ENCODE data around the gene STING1. TPM values are rescaled to one million over a fixed set of nuclear protein-coding genes. Genes with fewer than 3 reads are reported as not detected.
A peak's percentile ranks its signal among the peaks of the same experiment; 100 is the strongest.

Gene STING1
- total and polyA plus RNA-seq, 2 of the 13 experiments (the other 11 are each of a cell fraction or from before 2014, with no cell fraction given): 1.3 to 4.4 TPM

GRCh38 chr5:139492700-139493192 is 10.2 kb upstream of the STING1 start:
- no peaks in the 10 kb centered on the region for H3K36me3 ChIP-seq (replicated peaks in 1 of 2; ENCODE audit: control insufficient read depth in 1 of 2, insufficient read depth in 2 of 2, low read length in 2 of 2)
- H3K27me3 ChIP-seq (ENCODE audit: control insufficient read depth in 1 of 2, insufficient read depth in 2 of 2, low read length in 2 of 2): no peaks in the 10 kb centered on the region
- DNase-seq (ENCODE audit: low spot score) (no peak), ATAC-seq (no peak), FAIRE-seq (no peak)
- no peaks in the 10 kb centered on the region for H4K20me1 ChIP-seq (ENCODE audit: insufficient read depth, low read length)
- H3K4me2 ChIP-seq (ENCODE audit: low read depth, low read length): 0 out of 2 replicates have a peak overlapping the region, but pooled peaks have one; percentile 0
- H3K9me3 ChIP-seq (ENCODE audit: low read length): no peaks in the 10 kb centered on the region
- in situ Hi-C loops (cut with HindIII; ENCODE audit: extremely low pct_ligation_motif_present, low pct_unique_long_range_greater_than_20kb) (no loop called here), intact Hi-C loops (cut with micrococcal nuclease; ENCODE audit: unreplicated experiment) (no loop called here)
- H3K4me3 ChIP-seq (replicated peaks in 1 of 3; ENCODE audit: insufficient read depth in 1 of 3, low read depth in 2 of 3, low read length in 3 of 3): no peak overlapping the region
- TF ChIP-seq RFXAP (CRISPR knock-in tag; IDR thresholded peaks at IDR 0.05; ENCODE audit: borderline replicate concordance): no peak
- no peak for TF ChIP-seq XRCC5 (optimal IDR thresholded peaks at IDR 0.05; ENCODE audit: low read length)
- TF ChIP-seq MIER2 (CRISPR knock-in tag; IDR thresholded peaks at IDR 0.05): no peak
- peak; percentile 57; the same call in 1 of the 2 replicates for TF ChIP-seq ZNF652 (CRISPR knock-in tag; IDR thresholded peaks at IDR 0.05; ENCODE audit: borderline replicate concordance, low read depth)
- TF ChIP-seq JUNB (CRISPR knock-in tag; IDR thresholded peaks at IDR 0.05; ENCODE audit: borderline replicate concordance): no peak
- no peak for TF ChIP-seq MAZ (IDR thresholded peaks at IDR 0.05; ENCODE audit: borderline replicate concordance, low read depth, low read length)
- no peak for TF ChIP-seq MAZ (CRISPR knock-in tag; IDR thresholded peaks at IDR 0.05; ENCODE audit: low read depth)
- TF ChIP-seq TEAD3 (CRISPR knock-in tag; optimal IDR thresholded peaks at IDR 0.05; ENCODE audit: borderline replicate concordance): peak; percentile 27
- no peaks in the 10 kb centered on the region for H3K79me2 ChIP-seq (ENCODE audit: insufficient read depth, low read length)
- no TSS peak for BruUV-seq (replicated peaks)
- no peak overlapping the region for H3K27ac ChIP-seq (ENCODE audit: extremely low read length, insufficient read depth, low read length)
- 0 out of 2 replicates have a peak, but pooled peaks cover 10% of the 10 kb centered on the region for H3K4me1 ChIP-seq (ENCODE audit: insufficient read depth, low read length)
- 31% methylated on average over 6 of the region's 6 CpGs for WGBS (ENCODE audit: low lambda C conversion rate)
- no peak overlapping the region for H2AFZ ChIP-seq (ENCODE audit: low read length)
- ChIA-PET POLR2A (no interaction called here), CTCF (ENCODE audit: low intra/inter-chr PET ratio, low total read pairs) (no interaction called here)
- no peak overlapping the region for H3K9ac ChIP-seq (ENCODE audit: insufficient read depth, low read depth, low read length)

- FAIRE-seq: no peak
- no peak for TF ChIP-seq PRDM15 (CRISPR knock-in tag; IDR thresholded peaks at IDR 0.05)
- TF ChIP-seq USF2 (IDR thresholded peaks at IDR 0.05; ENCODE audit: low read depth, low read length): no peak
- no peak for TF ChIP-seq USF2 (CRISPR knock-in tag; IDR thresholded peaks at IDR 0.05; ENCODE audit: borderline replicate concordance)
Measured at GRCh38 chr5:139488260-139488659, 5.7 kb upstream of the STING1 start.

More at GRCh38 chr5:139488260-139488659, 5.7 kb upstream of the STING1 start:
- H3K4me1 ChIP-seq (ENCODE audit: insufficient read depth, low read length): 0 out of 2 replicates have a peak, but pooled peaks cover 17% of the 10 kb centered on the region
- no peak overlapping the region for H3K4me3 ChIP-seq (replicated peaks in 1 of 3; ENCODE audit: insufficient read depth in 1 of 3, low read depth in 2 of 3, low read length in 3 of 3)
- H3K79me2 ChIP-seq (ENCODE audit: insufficient read depth, low read length): no peaks in the 10 kb centered on the region
- no peaks in the 10 kb centered on the region for H3K9me3 ChIP-seq (ENCODE audit: low read length)
- POLR2A ChIA-PET: no interaction called here
- DNase-seq (ENCODE audit: low spot score): no peak
- in situ Hi-C loops (cut with HindIII; ENCODE audit: extremely low pct_ligation_motif_present, low pct_unique_long_range_greater_than_20kb) (no loop called here), intact Hi-C loops (cut with micrococcal nuclease; ENCODE audit: unreplicated experiment) (no loop called here)
- no peak overlapping the region for H2AFZ ChIP-seq (ENCODE audit: low read length)
- ATAC-seq: no peak; the same call in 2 of the 3 replicates
- 0 out of 2 replicates have a peak overlapping the region, but pooled peaks have one; percentile 12 for H3K4me2 ChIP-seq (ENCODE audit: low read depth, low read length)
- no peaks in the 10 kb centered on the region for H3K36me3 ChIP-seq (replicated peaks in 1 of 2; ENCODE audit: control insufficient read depth in 1 of 2, insufficient read depth in 2 of 2, low read length in 2 of 2)
- peaks cover 0 to 3% of the 10 kb centered on the region in 2 experiments; a peak in 2 of 5 replicates for H3K27me3 ChIP-seq (ENCODE audit: control insufficient read depth in 1 of 2, insufficient read depth in 2 of 2, low read length in 2 of 2)
- no TSS peak for BruUV-seq (replicated peaks)
- H4K20me1 ChIP-seq (ENCODE audit: insufficient read depth, low read length): no peaks in the 10 kb centered on the region
- no peak overlapping the region for H3K9ac ChIP-seq (ENCODE audit: insufficient read depth, low read depth, low read length)
- no peak overlapping the region for H3K27ac ChIP-seq (ENCODE audit: extremely low read length, insufficient read depth, low read length)
- CTCF ChIA-PET (ENCODE audit: low intra/inter-chr PET ratio, low total read pairs): no interaction called here
- 49% methylated on average over 3 of the region's 3 CpGs for WGBS (ENCODE audit: low lambda C conversion rate)

All from HepG2 (cell line).